H9 (cell line): ENCODE data around the gene ATF5. TPM values are rescaled to one million over a fixed set of nuclear protein-coding genes. Genes with fewer than 3 reads are reported as not detected.

ENCODE experiments used
- DNase-seq: peaks from one replicate; pipeline ENCODE4 v3.0.0-alpha.2; 2017
- H2AFZ ChIP-seq: one replicate; pipeline ENCODE4 v1.6.1; 2013; ENCODE audit warnings: mild to moderate bottlenecking, low read length, control low read depth, moderate library complexity
- H2AK5ac ChIP-seq: 2 replicates; pipeline ENCODE4 v1.6.1; 2013; ENCODE audit warnings: low read length, control low read depth, mixed read lengths; ENCODE audit not compliant: insufficient read length
- H2BK120ac ChIP-seq: one replicate; pipeline ENCODE4 v1.6.1; 2013; ENCODE audit warnings: low read depth, mild to moderate bottlenecking, low read length, control low read depth, inconsistent platforms; ENCODE audit not compliant: poor library complexity, severe bottlenecking
- H2BK12ac ChIP-seq: 2 replicates; pipeline ENCODE4 v1.6.1; 2013; ENCODE audit warnings: low read length, control low read depth, mixed read lengths, low read depth; ENCODE audit not compliant: insufficient read length
- H2BK15ac ChIP-seq: 2 replicates; pipeline ENCODE4 v1.6.1; 2013; ENCODE audit warnings: low read depth, low read length, control low read depth
- H2BK20ac ChIP-seq: one replicate; pipeline ENCODE4 v1.6.1; 2013; ENCODE audit warnings: low read depth, mild to moderate bottlenecking, low read length, control low read depth, inconsistent platforms; ENCODE audit not compliant: poor library complexity, severe bottlenecking
- H2BK5ac ChIP-seq: 2 replicates; pipeline ENCODE4 v1.6.1; 2013; ENCODE audit warnings: low read length, control low read depth, mixed read lengths; ENCODE audit not compliant: insufficient read length
- H3K14ac ChIP-seq: 2 replicates; pipeline ENCODE4 v1.6.1; 2013; ENCODE audit warnings: low read length, control low read depth; ENCODE audit not compliant: insufficient read depth
- H3K18ac ChIP-seq: 2 replicates; pipeline ENCODE4 v1.6.1; 2013; ENCODE audit warnings: low read depth, mild to moderate bottlenecking, mixed read lengths, low read length, control low read depth; ENCODE audit not compliant: insufficient read length
- H3K23ac ChIP-seq: 2 replicates; pipeline ENCODE4 v1.6.1; 2013; ENCODE audit warnings: low read length, control low read depth, mixed read lengths, low read depth; ENCODE audit not compliant: insufficient read length
- H3K23me2 ChIP-seq: 2 replicates; pipeline ENCODE4 v1.6.1; 2013; ENCODE audit warnings: low read depth, mild to moderate bottlenecking, mixed read lengths, low read length, control low read depth; ENCODE audit not compliant: insufficient read length, poor library complexity, severe bottlenecking
- H3K27ac ChIP-seq: 2 replicates; pipeline ENCODE4 v1.5.1; 2013; ENCODE audit warnings: low read length, control low read depth, mixed read lengths, low read depth; ENCODE audit not compliant: insufficient read length
- H3K27me3 ChIP-seq: 2 replicates; pipeline ENCODE4 v1.6.1; 2013; ENCODE audit warnings: low read length, control low read depth, inconsistent platforms; ENCODE audit not compliant: insufficient read depth
- H3K4ac ChIP-seq: 2 replicates; pipeline ENCODE4 v1.6.1; 2013; ENCODE audit warnings: low read depth, mild to moderate bottlenecking, control low read depth, inconsistent platforms, low read length, moderate library complexity
- H3K4me1 ChIP-seq: 2 replicates; pipeline ENCODE4 v1.6.1; 2013; ENCODE audit warnings: low read length, control low read depth, inconsistent platforms; ENCODE audit not compliant: insufficient read depth
- H3K4me2 ChIP-seq: 2 replicates; pipeline ENCODE4 v1.6.1; 2013; ENCODE audit warnings: low read length, control low read depth, mixed read lengths; ENCODE audit not compliant: insufficient read length, insufficient read depth
- H3K56ac ChIP-seq: 2 replicates; pipeline ENCODE4 v1.6.1; 2013; ENCODE audit warnings: low read depth, mild to moderate bottlenecking, mixed read lengths, low read length, control low read depth; ENCODE audit not compliant: insufficient read length
- H3K79me1 ChIP-seq: 2 replicates; pipeline ENCODE4 v1.6.1; 2013; ENCODE audit warnings: low read depth, mild to moderate bottlenecking, moderate library complexity, low read length, control low read depth, inconsistent platforms; ENCODE audit not compliant: insufficient read depth, poor library complexity, severe bottlenecking
- H3K79me2 ChIP-seq: 2 replicates; pipeline ENCODE4 v1.6.1; 2013; ENCODE audit warnings: low read length, control low read depth, inconsistent platforms; ENCODE audit not compliant: insufficient read depth
- H3K9ac ChIP-seq: 2 replicates; pipeline ENCODE4 v1.6.1; 2013; ENCODE audit warnings: low read length, control low read depth, mixed read lengths; ENCODE audit not compliant: insufficient read length; ENCODE audit errors: extremely low read depth
- H3K9me3 ChIP-seq: one replicate; pipeline ENCODE4 v1.6.1; 2013; ENCODE audit warnings: low read depth, low read length, inconsistent platforms; ENCODE audit not compliant: control insufficient read depth
- H3T11ph ChIP-seq: one replicate; pipeline ENCODE4 v1.6.1; 2013; ENCODE audit warnings: mild to moderate bottlenecking, low read length, control low read depth, inconsistent platforms
- H4K20me1 ChIP-seq: one replicate; pipeline ENCODE4 v1.6.1; 2013; ENCODE audit not compliant: control insufficient read depth, insufficient read length, insufficient read depth
- H4K5ac ChIP-seq: 2 replicates; pipeline ENCODE4 v1.6.1; 2013; ENCODE audit warnings: low read depth, mild to moderate bottlenecking, mixed read lengths, low read length, control low read depth; ENCODE audit not compliant: insufficient read length
- H4K8ac ChIP-seq: replicated peaks from 2 replicates; pipeline ENCODE4 v1.6.1; 2013; ENCODE audit warnings: low read length, control low read depth, mixed read lengths, low read depth; ENCODE audit not compliant: insufficient read length
- H4K91ac ChIP-seq: 2 replicates; pipeline ENCODE4 v1.6.1; 2013; ENCODE audit warnings: low read depth, mild to moderate bottlenecking, moderate library complexity, mixed read lengths, low read length, control low read depth; ENCODE audit not compliant: insufficient read length
- H3K27ac Mint-ChIP-seq, 3 experiments: 2 replicates in 2 of 3; 3 replicates in 1 of 3; pipeline ENCODE4 v1.8.0; 2020 to 2021; ENCODE audit warnings: mixed read lengths in 3 of 3, mild to moderate bottlenecking in 1 of 3, moderate library complexity in 1 of 3
- H3K27me3 Mint-ChIP-seq: 2 replicates; pipeline ENCODE4 v1.8.0; 2021; ENCODE audit warnings: low read depth, mild to moderate bottlenecking, moderate library complexity, mixed read lengths
- H3K36me3 Mint-ChIP-seq, 3 experiments: 2 replicates in 2 of 3; 3 replicates in 1 of 3; pipeline ENCODE4 v1.8.0; 2020 to 2021; ENCODE audit warnings: low read depth in 3 of 3, mixed read lengths in 3 of 3; ENCODE audit not compliant: insufficient read depth in 1 of 3
- H3K4me1 Mint-ChIP-seq, 2 experiments: 2 replicates each; pipeline ENCODE4 v1.8.0; 2020; ENCODE audit warnings: mixed read lengths in 2 of 2
- H3K4me3 Mint-ChIP-seq, 2 experiments: 2 replicates in 1 of 2; 3 replicates in 1 of 2; pipeline ENCODE4 v1.8.0; 2020 to 2021; ENCODE audit warnings: mild to moderate bottlenecking in 2 of 2, mixed read lengths in 2 of 2, moderate library complexity in 1 of 2
- H3K9me3 Mint-ChIP-seq, 2 experiments: 2 replicates in 1 of 2; 3 replicates in 1 of 2; pipeline ENCODE4 v1.8.0; 2020; ENCODE audit warnings: mild to moderate bottlenecking in 2 of 2, mixed read lengths in 2 of 2, moderate library complexity in 1 of 2
- CTCF ChIP-seq: fragments of 200-600 bp; sonication (generic); conservative IDR thresholded peaks from 3 replicates; pipeline ENCODE4 v1.8.0; 2021; ENCODE audit warnings: antibody characterized with exemption, mild to moderate bottlenecking
- WGBS: extraction: QIAGEN DNeasy Blood & Tissue Kit; methylation state at CpG from one replicate; pipeline ENCODE4 v1.1.7; 2013; ENCODE audit warnings: missing lambda C conversion rate, low lambda C conversion rate, mixed read lengths; ENCODE audit not compliant: insufficient read length; ENCODE audit errors: extremely low coverage; 5-methylcytosine and 5-hydroxymethylcytosine counted together
- total RNA-seq: library from RNA; stranded (reverse); gene quantifications from 2 replicates; pipeline ENCODE4 v1.2.1, GENCODE V29; 2021

ATF5 gene
- total RNA-seq, 1 experiment from 2014 or later = 18.5 TPM

- H3K4me1 ChIP-seq = no peaks in the 10 kb centered on the region; the same call in 1 of the 2 replicates
- H3K4ac ChIP-seq = no peak overlapping the region
- no peak for DNase-seq
- WGBS = no CpG with 5 or more reads among the region's 5 CpGs
- peaks cover 10% of the 10 kb centered on the region for H3K23me2 ChIP-seq
- H2AK5ac ChIP-seq = no peak overlapping the region
- Mint-ChIP-seq H3K9me3 (peaks cover 0 to 4% of the 10 kb centered on the region in 2 experiments; a peak in 3 of 5 replicates), H3K4me3 (peak overlapping the region in 1 of 2 experiments; percentile 7; a peak in 1 of 5 replicates), H3K27ac (no peak overlapping the region), H3K4me1 (peaks cover 15 to 28% of the 10 kb centered on the region in 2 experiments), H3K27me3 (peaks cover 8% of the 10 kb centered on the region), H3K36me3 (peaks cover 19 to 37% (median 19%) of the 10 kb centered on the region in 3 experiments)
- H3K23ac ChIP-seq = no peak overlapping the region
- no peak overlapping the region for H3T11ph ChIP-seq
- peaks cover 2% of the 10 kb centered on the region for H4K20me1 ChIP-seq
- H3K9me3 ChIP-seq = no peaks in the 10 kb centered on the region
- peaks cover 13% of the 10 kb centered on the region; the same call in 1 of the 2 replicates for H3K79me2 ChIP-seq
- no peak overlapping the region for H3K18ac ChIP-seq
- H4K91ac ChIP-seq = no peak overlapping the region
- no peak overlapping the region for H2BK5ac ChIP-seq
- no peak overlapping the region for H4K8ac ChIP-seq
- H2AFZ ChIP-seq = no peak overlapping the region
- no peak overlapping the region for H3K14ac ChIP-seq
- no peaks in the 10 kb centered on the region for H3K27me3 ChIP-seq
- no peak overlapping the region for H2BK20ac ChIP-seq
- H2BK15ac ChIP-seq = no peak overlapping the region
- H3K4me2 ChIP-seq = no peak overlapping the region
- H2BK120ac ChIP-seq = no peak overlapping the region
- no peaks in the 10 kb centered on the region for H3K79me1 ChIP-seq
- H3K9ac ChIP-seq = no peak overlapping the region
- H3K56ac ChIP-seq = no peak overlapping the region
- H2BK12ac ChIP-seq = no peak overlapping the region
- H4K5ac ChIP-seq = no peak overlapping the region
- no peak for TF ChIP-seq CTCF
- no peak overlapping the region for H3K27ac ChIP-seq
Measured at GRCh38 chr19:49932041-49932451, 3.0 kb downstream of the ATF5 start.
